KMS-11 (cell line): ENCODE results near the gene MCOLN2.

ENCODE experiments used
- H2AFZ ChIP-seq: fragments of 200-600 bp; sonication (generic); 2 replicates; pipeline ENCODE4 v1.6.1; 2016; ENCODE audit warnings: antibody characterized with exemption, mixed run types, low read depth
- H3K27ac ChIP-seq: fragments of 200-600 bp; sonication (generic); 2 replicates; pipeline ENCODE4 v1.6.1; 2016; ENCODE audit warnings: mild to moderate bottlenecking, mixed run types
- H3K27me3 ChIP-seq: fragments of 200-600 bp; sonication (generic); 2 replicates; pipeline ENCODE4 v1.6.1; 2017; ENCODE audit warnings: mild to moderate bottlenecking, low read depth, mixed run types, moderate library complexity; ENCODE audit not compliant: insufficient read depth
- H3K36me3 ChIP-seq: fragments of 200-600 bp; sonication (generic); 2 replicates; pipeline ENCODE4 v1.6.1; 2017; ENCODE audit warnings: mild to moderate bottlenecking, mixed run types; ENCODE audit not compliant: insufficient read depth
- H3K4me1 ChIP-seq: fragments of 200-600 bp; sonication (generic); 2 replicates; pipeline ENCODE4 v1.6.1; 2016; ENCODE audit warnings: mild to moderate bottlenecking, low read depth, mixed run types; ENCODE audit not compliant: poor library complexity, severe bottlenecking
- H3K4me2 ChIP-seq: fragments of 200-600 bp; sonication (generic); 2 replicates; pipeline ENCODE4 v1.7.0; 2016; ENCODE audit warnings: mild to moderate bottlenecking, mixed run types
- H3K4me3 ChIP-seq: fragments of 200-600 bp; sonication (generic); IDR thresholded peaks from 2 replicates; pipeline ENCODE4 v1.6.1; 2017; ENCODE audit warnings: low read depth, low read length, mixed read lengths; ENCODE audit not compliant: insufficient read depth
- H3K79me2 ChIP-seq: fragments of 200-600 bp; sonication (generic); 2 replicates; pipeline ENCODE4 v1.6.1; 2016; ENCODE audit warnings: low read depth, mixed run types; ENCODE audit not compliant: insufficient read depth
- H3K9ac ChIP-seq: fragments of 200-600 bp; sonication (generic); 2 replicates; pipeline ENCODE4 v1.6.1; 2016; ENCODE audit warnings: mild to moderate bottlenecking, mixed run types
- H4K20me1 ChIP-seq: fragments of 200-600 bp; sonication (generic); 2 replicates; pipeline ENCODE4 v1.6.1; 2016; ENCODE audit warnings: mild to moderate bottlenecking, mixed run types; ENCODE audit not compliant: insufficient read depth
- TF ChIP-seq, protein P1 (sequence below): fragments of 200-600 bp; sonication (generic); conservative IDR thresholded peaks from 2 replicates; pipeline ENCODE4 v1.6.1; 2017; ENCODE audit warnings: low read depth, mild to moderate bottlenecking, antibody characterized with exemption, low read length, moderate library complexity, mixed read lengths

Gene MCOLN2

GRCh38 chr1:84996846-84997666 lies at the start of gene MCOLN2:
MCOLN2 (minus strand) TSS chr1:84997113; CDS start chr1:84996872, 241 bp downstream.
- no peaks in the 10 kb centered on the region for H3K36me3 ChIP-seq
- peak within 1 kb of the TSS; percentile 87 for H2AFZ ChIP-seq
- TF ChIP-seq, protein P1, sequence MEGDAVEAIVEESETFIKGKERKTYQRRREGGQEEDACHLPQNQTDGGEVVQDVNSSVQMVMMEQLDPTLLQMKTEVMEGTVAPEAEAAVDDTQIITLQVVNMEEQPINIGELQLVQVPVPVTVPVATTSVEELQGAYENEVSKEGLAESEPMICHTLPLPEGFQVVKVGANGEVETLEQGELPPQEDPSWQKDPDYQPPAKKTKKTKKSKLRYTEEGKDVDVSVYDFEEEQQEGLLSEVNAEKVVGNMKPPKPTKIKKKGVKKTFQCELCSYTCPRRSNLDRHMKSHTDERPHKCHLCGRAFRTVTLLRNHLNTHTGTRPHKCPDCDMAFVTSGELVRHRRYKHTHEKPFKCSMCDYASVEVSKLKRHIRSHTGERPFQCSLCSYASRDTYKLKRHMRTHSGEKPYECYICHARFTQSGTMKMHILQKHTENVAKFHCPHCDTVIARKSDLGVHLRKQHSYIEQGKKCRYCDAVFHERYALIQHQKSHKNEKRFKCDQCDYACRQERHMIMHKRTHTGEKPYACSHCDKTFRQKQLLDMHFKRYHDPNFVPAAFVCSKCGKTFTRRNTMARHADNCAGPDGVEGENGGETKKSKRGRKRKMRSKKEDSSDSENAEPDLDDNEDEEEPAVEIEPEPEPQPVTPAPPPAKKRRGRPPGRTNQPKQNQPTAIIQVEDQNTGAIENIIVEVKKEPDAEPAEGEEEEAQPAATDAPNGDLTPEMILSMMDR: no peak
- H3K4me1 ChIP-seq: peaks cover 4% of the 10 kb centered on the region
- peak within 1 kb of the TSS; percentile 58 for H3K4me3 ChIP-seq
- no peaks in the 10 kb centered on the region for H3K79me2 ChIP-seq
- H3K4me2 ChIP-seq: peak within 1 kb of the TSS; percentile 51
- no peaks in the 10 kb centered on the region for H4K20me1 ChIP-seq
- peak within 1 kb of the TSS; percentile 49; the same call in 1 of the 2 replicates for H3K9ac ChIP-seq
- no peaks in the 10 kb centered on the region for H3K27me3 ChIP-seq
- H3K27ac ChIP-seq: no peak within 1 kb of the TSS

GRCh38 chr1:85042413-85042812 lies 45.5 kb upstream of the MCOLN2 start:
- no peaks in the 10 kb centered on the region for H3K27me3 ChIP-seq
- H3K9ac ChIP-seq: no peak overlapping the region
- no peak overlapping the region for H2AFZ ChIP-seq
- H3K27ac ChIP-seq: no peak overlapping the region
- no peaks in the 10 kb centered on the region for H4K20me1 ChIP-seq
- H3K4me1 ChIP-seq: no peaks in the 10 kb centered on the region
- no peaks in the 10 kb centered on the region for H3K79me2 ChIP-seq
- no peaks in the 10 kb centered on the region for H3K36me3 ChIP-seq
- no peak overlapping the region for H3K4me3 ChIP-seq
- H3K4me2 ChIP-seq: no peak overlapping the region
- TF ChIP-seq, protein P1: no peak

DNA sequence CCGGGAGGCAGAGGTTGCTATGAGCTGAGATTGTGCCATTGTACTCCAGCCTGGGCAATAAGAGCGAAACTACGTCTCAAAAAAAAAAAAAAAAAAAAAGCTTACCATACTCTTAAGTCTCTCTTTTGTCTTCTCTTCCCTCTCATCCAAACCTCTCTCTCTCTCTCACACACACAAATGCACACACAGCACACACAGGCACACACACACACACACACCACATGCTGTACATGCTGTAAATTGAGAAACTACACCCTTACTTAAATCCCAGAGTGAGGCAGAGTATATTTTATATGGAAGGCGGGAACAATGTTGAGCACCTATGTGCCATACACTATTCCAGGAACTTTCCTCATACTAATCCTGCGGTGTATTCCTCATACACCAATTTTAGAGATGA lies 44.9 kb upstream of the MCOLN2 start:
- H3K4me2 ChIP-seq: no peak overlapping the region

GRCh38 chr1:85033221-85033620 lies 36.3 kb upstream of the MCOLN2 start:
- H3K79me2 ChIP-seq: no peaks in the 10 kb centered on the region
- H3K4me3 ChIP-seq: no peak overlapping the region
- no peak overlapping the region for H3K27ac ChIP-seq
- H3K27me3 ChIP-seq: no peaks in the 10 kb centered on the region
- no peaks in the 10 kb centered on the region for H3K36me3 ChIP-seq
- H3K4me1 ChIP-seq: no peaks in the 10 kb centered on the region
- no peak overlapping the region for H3K9ac ChIP-seq
- no peak overlapping the region for H3K4me2 ChIP-seq
- TF ChIP-seq, protein P1: no peak
- H4K20me1 ChIP-seq: no peaks in the 10 kb centered on the region
- no peak overlapping the region for H2AFZ ChIP-seq

More for the DNA sequence above, 44.9 kb upstream of the MCOLN2 start:
- no peak overlapping the region for H3K27ac ChIP-seq
- no peaks in the 10 kb centered on the region for H4K20me1 ChIP-seq
- no peak overlapping the region for H3K4me3 ChIP-seq
- H3K9ac ChIP-seq: no peak overlapping the region
- H3K79me2 ChIP-seq: no peaks in the 10 kb centered on the region
- TF ChIP-seq, protein P1: no peak
- H3K4me1 ChIP-seq: no peaks in the 10 kb centered on the region
- no peak overlapping the region for H2AFZ ChIP-seq
- no peaks in the 10 kb centered on the region for H3K36me3 ChIP-seq
- no peaks in the 10 kb centered on the region for H3K27me3 ChIP-seq
